Liver (tissue), 9 donors: Measurements from ENCODE around the gene STK40. TPM values are rescaled to one million over a fixed set of nuclear protein-coding genes. Genes with fewer than 3 reads are reported as not detected.

Source experiments
- DNase-seq: peaks from one replicate; pipeline ENCODE4 v3.0.0-alpha.2; 2017; ENCODE audit warnings: low spot score
- H3K27ac ChIP-seq, 2 donors: one replicate each; pipeline ENCODE4 v1.7.0; 2013; ENCODE audit warnings: inconsistent platforms in 2 of 2, low read length in 2 of 2, control low read depth in 1 of 2, low read depth in 1 of 2, mild to moderate bottlenecking in 1 of 2
- H3K27me3 ChIP-seq, 4 donors: one replicate each; pipeline versions ENCODE4 v1.6.1 to v1.7.0; 2013; ENCODE audit warnings: low read length in 3 of 4, inconsistent platforms in 1 of 4, mild to moderate bottlenecking in 1 of 4, moderate library complexity in 1 of 4; ENCODE audit not compliant: control insufficient read depth in 4 of 4, insufficient read depth in 4 of 4
- H3K36me3 ChIP-seq, 4 donors: one replicate each; pipeline versions ENCODE4 v1.6.1 to v1.7.0; 2013; ENCODE audit warnings: low read length in 3 of 4, mild to moderate bottlenecking in 3 of 4, low read depth in 1 of 4, moderate library complexity in 1 of 4; ENCODE audit not compliant: control insufficient read depth in 4 of 4, insufficient read depth in 3 of 4
- H3K4me1 ChIP-seq, 4 donors: one replicate each; pipeline versions ENCODE4 v1.6.1 to v1.7.0; 2013; ENCODE audit warnings: low read length in 3 of 4, mild to moderate bottlenecking in 3 of 4, moderate library complexity in 1 of 4; ENCODE audit not compliant: control insufficient read depth in 4 of 4, insufficient read depth in 4 of 4
- H3K4me3 ChIP-seq, 3 donors: one replicate each; pipeline versions ENCODE4 v1.6.1 to v1.7.0; 2013; ENCODE audit warnings: low read length in 3 of 3, control low read depth in 1 of 3, low read depth in 1 of 3, mild to moderate bottlenecking in 1 of 3
- H3K9ac ChIP-seq, 2 donors: one replicate each; pipeline ENCODE4 v1.7.0; 2013; ENCODE audit warnings: low read length in 2 of 2, mild to moderate bottlenecking in 2 of 2, moderate library complexity in 2 of 2, control low read depth in 1 of 2, low read depth in 1 of 2
- H3K9me3 ChIP-seq, 4 donors: one replicate each; pipeline versions ENCODE4 v1.6.1 to v1.7.0; 2013; ENCODE audit warnings: low read length in 3 of 4; ENCODE audit not compliant: control insufficient read depth in 4 of 4
- ATF3 ChIP-seq: IDR thresholded peaks from 2 replicates; pipeline ENCODE4 v1.6.1; 2016; ENCODE audit warnings: antibody characterized with exemption
- CTCF ChIP-seq: fragments of 150-350 bp; IDR thresholded peaks from 2 replicates; pipeline ENCODE4 v1.5.1; 2017; ENCODE audit warnings: improper control_type of control experiment, low read depth, low read length; ENCODE audit not compliant: missing input control
- FOXA1 ChIP-seq: IDR thresholded peaks from 2 replicates; pipeline ENCODE4 v1.6.1; 2016; ENCODE audit warnings: antibody characterized with exemption
- FOXA2 ChIP-seq: IDR thresholded peaks from 2 replicates; pipeline ENCODE4 v1.6.1; 2016; ENCODE audit warnings: antibody characterized with exemption
- GABPA ChIP-seq, 2 donors: IDR thresholded peaks in 1 of 2; conservative IDR thresholded peaks in 1 of 2; 2 replicates each; pipeline ENCODE4 v1.6.1; 2016; ENCODE audit warnings: antibody characterized with exemption in 2 of 2, mild to moderate bottlenecking in 1 of 2, moderate library complexity in 1 of 2
- HNF4A ChIP-seq, 2 donors: conservative IDR thresholded peaks; 2 replicates each; pipeline ENCODE4 v1.6.1; 2016; ENCODE audit warnings: antibody characterized with exemption in 2 of 2, mild to moderate bottlenecking in 2 of 2
- HNF4G ChIP-seq: IDR thresholded peaks from 2 replicates; pipeline ENCODE4 v1.6.1; 2016; ENCODE audit warnings: antibody characterized with exemption
- JUND ChIP-seq, 2 donors: IDR thresholded peaks; 2 replicates each; pipeline ENCODE4 v1.6.1; 2016; ENCODE audit warnings: antibody characterized with exemption in 2 of 2
- MAX ChIP-seq: IDR thresholded peaks from 2 replicates; pipeline ENCODE4 v1.6.1; 2016; ENCODE audit warnings: antibody characterized with exemption
- NR2F2 ChIP-seq: IDR thresholded peaks from 2 replicates; pipeline ENCODE4 v1.6.1; 2016; ENCODE audit warnings: antibody characterized with exemption
- RXRA ChIP-seq, 2 donors: IDR thresholded peaks; 2 replicates each; pipeline ENCODE4 v1.6.1; 2017 to 2018; ENCODE audit warnings: antibody characterized with exemption in 2 of 2, mild to moderate bottlenecking in 1 of 2
- SP1 ChIP-seq: IDR thresholded peaks from 2 replicates; pipeline ENCODE4 v1.6.1; 2018; ENCODE audit warnings: antibody characterized with exemption, mild to moderate bottlenecking
- TAF1 ChIP-seq: conservative IDR thresholded peaks from 2 replicates; pipeline ENCODE4 v1.6.1; 2016; ENCODE audit warnings: antibody characterized with exemption, mild to moderate bottlenecking
- YY1 ChIP-seq: IDR thresholded peaks from 2 replicates; pipeline ENCODE4 v1.6.1; 2016; ENCODE audit warnings: antibody characterized with exemption, mild to moderate bottlenecking
- WGBS: extraction: QIAGEN DNeasy Blood & Tissue Kit; methylation state at CpG from one replicate; pipeline ENCODE4 v1.1.7; 2013; 5-methylcytosine and 5-hydroxymethylcytosine counted together
- polyA plus RNA-seq, 2 donors: library from polyadenylated mRNA; stranded (reverse) in 1 of 2; unstranded in 1 of 2; fragments of 200-250 nt in 1 of 2; fragments of >200 nt in 1 of 2; fragmentation: Nextera tagmentation in 1 of 2; extraction: Ambion mirVana in 1 of 2; gene quantifications; one replicate each; pipeline versions ENCODE4 v1.2.1 to v1.2.3, GENCODE V29; 2013 to 2015
- total RNA-seq, 2 donors: library from RNA; depleted of rRNA; stranded (reverse); fragments of >200 nt; gene quantifications; one replicate each; pipeline ENCODE4 v1.2.3, GENCODE V29; 2014
- TF ChIP-seq, protein P1 (sequence below): IDR thresholded peaks from 2 replicates; pipeline ENCODE4 v1.6.1; 2016; ENCODE audit warnings: antibody characterized with exemption, mild to moderate bottlenecking
- donor health status: healthy.
- donor health status: healthy.
- donor health status: healthy.
- donor health status: healthy.
- donor health status: healthy.

STK40 gene
- total and polyA plus RNA-seq, 4 donors = 13.0 to 26.8 (median 21.9) TPM

GRCh38 chr1:36433102-36433501 is 47.4 kb upstream of the STK40 start:
- H3K9ac ChIP-seq = no peak overlapping the region
- no peak for DNase-seq
- no peaks in the 10 kb centered on the region for H3K4me1 ChIP-seq
- no peaks in the 10 kb centered on the region for H3K9me3 ChIP-seq
- no peak overlapping the region for H3K4me3 ChIP-seq
- TF ChIP-seq TAF1 = no peak
- TF ChIP-seq YY1 = no peak
- TF ChIP-seq GABPA (IDR thresholded peaks at IDR 0.05 in 1 of 2, conservative IDR thresholded peaks at IDR 0.05 in 1 of 2) = no peak
- 74% methylated on average over 1 of the region's 1 CpG for WGBS
- no peaks in the 10 kb centered on the region for H3K36me3 ChIP-seq
- no peaks in the 10 kb centered on the region for H3K27me3 ChIP-seq
- H3K27ac ChIP-seq = no peak overlapping the region

DNA sequence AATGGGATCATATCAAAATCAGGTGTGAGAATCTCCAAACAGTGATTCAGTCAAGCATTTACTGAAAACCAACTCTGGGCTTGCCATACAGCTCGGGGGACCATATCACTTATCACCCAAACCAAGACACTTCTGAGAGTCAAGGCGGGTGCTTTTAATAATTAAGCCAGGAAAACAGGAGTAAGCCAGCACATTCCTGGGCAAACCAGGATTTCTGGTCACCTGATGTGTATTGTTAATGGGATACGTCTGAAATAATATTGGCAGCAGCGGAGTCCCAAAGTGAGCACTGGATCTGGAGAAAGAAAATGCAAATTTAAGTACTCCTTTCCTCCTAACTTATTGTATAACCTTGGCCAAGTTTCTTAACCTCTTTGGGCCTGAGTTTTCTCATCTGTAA is 46.9 kb upstream of the STK40 start:
- WGBS = 66% methylated on average over 4 of the region's 4 CpGs
- no peak for DNase-seq
- no peak overlapping the region for H3K9ac ChIP-seq
- H3K9me3 ChIP-seq = no peaks in the 10 kb centered on the region
- H3K4me1 ChIP-seq = no peaks in the 10 kb centered on the region
- no peaks in the 10 kb centered on the region for H3K36me3 ChIP-seq
- no peaks in the 10 kb centered on the region for H3K27me3 ChIP-seq
- TF ChIP-seq CTCF (no peak), HNF4G (no peak), TAF1 (no peak), RXRA (IDR thresholded peaks at IDR 0.05) (no peak), JUND (IDR thresholded peaks at IDR 0.05) (no peak), SP1 (no peak), ATF3 (no peak), GABPA (IDR thresholded peaks at IDR 0.05 in 1 of 2, conservative IDR thresholded peaks at IDR 0.05 in 1 of 2) (no peak), FOXA1 (no peak), FOXA2 (no peak), MAX (no peak), NR2F2 (no peak), HNF4A (conservative IDR thresholded peaks at IDR 0.05) (no peak)
- TF ChIP-seq, protein P1, sequence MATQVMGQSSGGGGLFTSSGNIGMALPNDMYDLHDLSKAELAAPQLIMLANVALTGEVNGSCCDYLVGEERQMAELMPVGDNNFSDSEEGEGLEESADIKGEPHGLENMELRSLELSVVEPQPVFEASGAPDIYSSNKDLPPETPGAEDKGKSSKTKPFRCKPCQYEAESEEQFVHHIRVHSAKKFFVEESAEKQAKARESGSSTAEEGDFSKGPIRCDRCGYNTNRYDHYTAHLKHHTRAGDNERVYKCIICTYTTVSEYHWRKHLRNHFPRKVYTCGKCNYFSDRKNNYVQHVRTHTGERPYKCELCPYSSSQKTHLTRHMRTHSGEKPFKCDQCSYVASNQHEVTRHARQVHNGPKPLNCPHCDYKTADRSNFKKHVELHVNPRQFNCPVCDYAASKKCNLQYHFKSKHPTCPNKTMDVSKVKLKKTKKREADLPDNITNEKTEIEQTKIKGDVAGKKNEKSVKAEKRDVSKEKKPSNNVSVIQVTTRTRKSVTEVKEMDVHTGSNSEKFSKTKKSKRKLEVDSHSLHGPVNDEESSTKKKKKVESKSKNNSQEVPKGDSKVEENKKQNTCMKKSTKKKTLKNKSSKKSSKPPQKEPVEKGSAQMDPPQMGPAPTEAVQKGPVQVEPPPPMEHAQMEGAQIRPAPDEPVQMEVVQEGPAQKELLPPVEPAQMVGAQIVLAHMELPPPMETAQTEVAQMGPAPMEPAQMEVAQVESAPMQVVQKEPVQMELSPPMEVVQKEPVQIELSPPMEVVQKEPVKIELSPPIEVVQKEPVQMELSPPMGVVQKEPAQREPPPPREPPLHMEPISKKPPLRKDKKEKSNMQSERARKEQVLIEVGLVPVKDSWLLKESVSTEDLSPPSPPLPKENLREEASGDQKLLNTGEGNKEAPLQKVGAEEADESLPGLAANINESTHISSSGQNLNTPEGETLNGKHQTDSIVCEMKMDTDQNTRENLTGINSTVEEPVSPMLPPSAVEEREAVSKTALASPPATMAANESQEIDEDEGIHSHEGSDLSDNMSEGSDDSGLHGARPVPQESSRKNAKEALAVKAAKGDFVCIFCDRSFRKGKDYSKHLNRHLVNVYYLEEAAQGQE = no peak
- H3K27ac ChIP-seq = no peak overlapping the region
- no peak overlapping the region for H3K4me3 ChIP-seq
